ENCODE results near the gene WIZ.

DNA sequence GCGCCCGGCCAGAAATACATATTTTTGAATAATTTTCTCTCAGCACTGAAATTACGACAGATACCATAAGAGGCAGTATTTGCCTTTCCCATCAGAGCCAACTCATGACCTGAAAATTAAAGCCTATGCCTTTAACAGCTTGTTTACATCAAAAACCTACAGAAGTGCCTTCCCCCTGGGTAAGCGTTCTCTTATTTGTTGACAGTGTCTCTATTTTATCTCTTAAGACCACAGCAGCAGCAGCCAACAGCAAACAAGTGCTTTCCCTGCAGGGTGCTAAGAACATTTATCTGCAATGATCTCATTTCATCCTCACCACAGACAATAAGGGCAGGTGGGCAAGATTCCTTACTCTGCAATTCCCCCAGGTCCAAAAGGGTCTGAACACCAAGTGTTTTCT is 36.9 kb downstream of the WIZ start:
- TF ChIP-seq, protein P1, sequence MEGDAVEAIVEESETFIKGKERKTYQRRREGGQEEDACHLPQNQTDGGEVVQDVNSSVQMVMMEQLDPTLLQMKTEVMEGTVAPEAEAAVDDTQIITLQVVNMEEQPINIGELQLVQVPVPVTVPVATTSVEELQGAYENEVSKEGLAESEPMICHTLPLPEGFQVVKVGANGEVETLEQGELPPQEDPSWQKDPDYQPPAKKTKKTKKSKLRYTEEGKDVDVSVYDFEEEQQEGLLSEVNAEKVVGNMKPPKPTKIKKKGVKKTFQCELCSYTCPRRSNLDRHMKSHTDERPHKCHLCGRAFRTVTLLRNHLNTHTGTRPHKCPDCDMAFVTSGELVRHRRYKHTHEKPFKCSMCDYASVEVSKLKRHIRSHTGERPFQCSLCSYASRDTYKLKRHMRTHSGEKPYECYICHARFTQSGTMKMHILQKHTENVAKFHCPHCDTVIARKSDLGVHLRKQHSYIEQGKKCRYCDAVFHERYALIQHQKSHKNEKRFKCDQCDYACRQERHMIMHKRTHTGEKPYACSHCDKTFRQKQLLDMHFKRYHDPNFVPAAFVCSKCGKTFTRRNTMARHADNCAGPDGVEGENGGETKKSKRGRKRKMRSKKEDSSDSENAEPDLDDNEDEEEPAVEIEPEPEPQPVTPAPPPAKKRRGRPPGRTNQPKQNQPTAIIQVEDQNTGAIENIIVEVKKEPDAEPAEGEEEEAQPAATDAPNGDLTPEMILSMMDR (optimal IDR thresholded peaks at IDR 0.05 in 1 of 3, IDR thresholded peaks at IDR 0.05 in 1 of 3, conservative IDR thresholded peaks at IDR 0.05 in 1 of 3; ENCODE audit: extremely low read depth in 1 of 3, insufficient read depth in 2 of 3, low read length in 3 of 3), result no peak
- TF ChIP-seq EZH2 (IDR thresholded peaks at IDR 0.05; ENCODE audit: low read length), result no peak
